ENCODE results near the gene MS4A14. TPM values are rescaled to one million over a fixed set of nuclear protein-coding genes. Genes with fewer than 3 reads are reported as not detected.

The MS4A14 gene
- total RNA-seq, 1 experiment from 2014 or later, result not detected

DNA sequence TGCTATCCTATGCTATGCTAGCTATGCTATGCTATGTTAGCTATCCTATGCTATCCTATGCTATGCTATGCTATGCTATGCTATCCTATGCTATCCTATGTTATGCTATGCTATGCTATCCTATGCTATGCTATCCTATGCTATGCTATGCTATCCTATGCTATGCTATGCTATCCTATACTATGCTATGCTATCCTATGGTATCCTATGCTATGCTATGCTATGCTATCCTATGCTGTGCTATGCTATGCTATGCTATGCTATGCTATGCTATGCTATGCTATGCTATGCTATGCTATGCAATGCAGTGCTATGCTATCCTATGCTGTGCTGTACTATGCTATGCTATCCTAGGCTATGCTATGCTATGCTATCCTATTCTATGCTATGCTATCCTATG is 50.8 kb downstream of the MS4A14 start:
- intact Hi-C loops (cut with micrococcal nuclease), result no loop called here
- no peaks in the 10 kb centered on the region for H4K20me1 ChIP-seq (ENCODE audit: insufficient read depth)
- no peak for DNase-seq (ENCODE audit: low read depth, low spot score)
- no peaks in the 10 kb centered on the region for H3K9me3 ChIP-seq (ENCODE audit: control insufficient read depth in 1 of 2, insufficient read depth in 1 of 2, low read depth in 1 of 2, low read length in 2 of 2)
- ATAC-seq, result no peak
- POLR2A ChIA-PET, result no interaction called here
- no peak overlapping the region for H3K27ac ChIP-seq (ENCODE audit: low read depth, low read length)
- no peak overlapping the region for H2AFZ ChIP-seq (ENCODE audit: low read depth, low read length, poor library complexity, severe bottlenecking)
- no peaks in the 10 kb centered on the region for H3K27me3 ChIP-seq (ENCODE audit: insufficient read depth, low read length)
- no peaks in the 10 kb centered on the region for H3K36me3 ChIP-seq (ENCODE audit: control insufficient read depth in 1 of 2, insufficient read depth in 2 of 2, low read length in 2 of 2)
- H3K4me2 ChIP-seq (ENCODE audit: low read length), result no peak overlapping the region
- TF ChIP-seq SIN3A (IDR thresholded peaks at IDR 0.05; ENCODE audit: low read depth) (no peak), SRF (IDR thresholded peaks at IDR 0.05; ENCODE audit: low read depth) (no peak), ZFX (IDR thresholded peaks at IDR 0.05) (no peak), TCF7L2 (IDR thresholded peaks at IDR 0.05; ENCODE audit: borderline replicate concordance, extremely low read depth, insufficient read depth, insufficient read length) (no peak), EGR1 (IDR thresholded peaks at IDR 0.05; ENCODE audit: low read depth) (no peak), POLR2AphosphoS5 (IDR thresholded peaks at IDR 0.05; ENCODE audit: low read depth, low read length) (no peak), RAD21 (IDR thresholded peaks at IDR 0.05; ENCODE audit: low read depth) (no peak)
- TF ChIP-seq, protein P1, sequence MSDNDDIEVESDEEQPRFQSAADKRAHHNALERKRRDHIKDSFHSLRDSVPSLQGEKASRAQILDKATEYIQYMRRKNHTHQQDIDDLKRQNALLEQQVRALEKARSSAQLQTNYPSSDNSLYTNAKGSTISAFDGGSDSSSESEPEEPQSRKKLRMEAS (IDR thresholded peaks at IDR 0.05), result no peak
- TF ChIP-seq, protein P2, sequence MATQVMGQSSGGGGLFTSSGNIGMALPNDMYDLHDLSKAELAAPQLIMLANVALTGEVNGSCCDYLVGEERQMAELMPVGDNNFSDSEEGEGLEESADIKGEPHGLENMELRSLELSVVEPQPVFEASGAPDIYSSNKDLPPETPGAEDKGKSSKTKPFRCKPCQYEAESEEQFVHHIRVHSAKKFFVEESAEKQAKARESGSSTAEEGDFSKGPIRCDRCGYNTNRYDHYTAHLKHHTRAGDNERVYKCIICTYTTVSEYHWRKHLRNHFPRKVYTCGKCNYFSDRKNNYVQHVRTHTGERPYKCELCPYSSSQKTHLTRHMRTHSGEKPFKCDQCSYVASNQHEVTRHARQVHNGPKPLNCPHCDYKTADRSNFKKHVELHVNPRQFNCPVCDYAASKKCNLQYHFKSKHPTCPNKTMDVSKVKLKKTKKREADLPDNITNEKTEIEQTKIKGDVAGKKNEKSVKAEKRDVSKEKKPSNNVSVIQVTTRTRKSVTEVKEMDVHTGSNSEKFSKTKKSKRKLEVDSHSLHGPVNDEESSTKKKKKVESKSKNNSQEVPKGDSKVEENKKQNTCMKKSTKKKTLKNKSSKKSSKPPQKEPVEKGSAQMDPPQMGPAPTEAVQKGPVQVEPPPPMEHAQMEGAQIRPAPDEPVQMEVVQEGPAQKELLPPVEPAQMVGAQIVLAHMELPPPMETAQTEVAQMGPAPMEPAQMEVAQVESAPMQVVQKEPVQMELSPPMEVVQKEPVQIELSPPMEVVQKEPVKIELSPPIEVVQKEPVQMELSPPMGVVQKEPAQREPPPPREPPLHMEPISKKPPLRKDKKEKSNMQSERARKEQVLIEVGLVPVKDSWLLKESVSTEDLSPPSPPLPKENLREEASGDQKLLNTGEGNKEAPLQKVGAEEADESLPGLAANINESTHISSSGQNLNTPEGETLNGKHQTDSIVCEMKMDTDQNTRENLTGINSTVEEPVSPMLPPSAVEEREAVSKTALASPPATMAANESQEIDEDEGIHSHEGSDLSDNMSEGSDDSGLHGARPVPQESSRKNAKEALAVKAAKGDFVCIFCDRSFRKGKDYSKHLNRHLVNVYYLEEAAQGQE (IDR thresholded peaks at IDR 0.05; ENCODE audit: low read depth), result no peak
- H3K4me1 ChIP-seq (ENCODE audit: control insufficient read depth in 1 of 2, insufficient read depth in 2 of 2, low read length in 2 of 2), result no peaks in the 10 kb centered on the region
- H3K9ac ChIP-seq (ENCODE audit: low read length), result no peak overlapping the region
- H3K9me2 ChIP-seq (ENCODE audit: insufficient read depth), result no peaks in the 10 kb centered on the region
- RAD21 ChIA-PET (ENCODE audit: low non-redundant PET in 1 of 2, low total read pairs in 2 of 2, uncharacterized antibody in 2 of 2, unreplicated experiment in 2 of 2), result no interaction called here
- CTCF ChIA-PET, result no interaction called here
- BruUV-seq (replicated peaks), result no TSS peak
- H3K79me2 ChIP-seq (ENCODE audit: insufficient read depth, low read length), result no peaks in the 10 kb centered on the region
- H3K4me3 ChIP-seq (replicated peaks in 1 of 2; ENCODE audit: low read depth in 1 of 2, low read length in 2 of 2), result no peak overlapping the region
